Neutrophil (primary cell): Measurements from ENCODE around the gene PAK2.
A peak's percentile ranks its signal among the peaks of the same experiment; 100 is the strongest.

ENCODE experiments used
- H3K27ac ChIP-seq: fragments of 200-600 bp; sonication (generic); 2 replicates; pipeline ENCODE4 v1.5.1; 2016; ENCODE audit warnings: mild to moderate bottlenecking, moderate library complexity
- H3K27me3 ChIP-seq: fragments of 200-600 bp; sonication (generic); 2 replicates; pipeline ENCODE4 v1.6.0; 2016; ENCODE audit warnings: mild to moderate bottlenecking
- H3K36me3 ChIP-seq: fragments of 200-600 bp; sonication (generic); 2 replicates; pipeline ENCODE4 v1.5.1; 2017
- H3K4me1 ChIP-seq, 2 experiments: fragments of 200-600 bp in 1 of 2; sonication (generic) in 1 of 2; 1 replicate in 1 of 2; 2 replicates in 1 of 2; pipeline versions ENCODE4 v1.5.1 to v1.6.1; 2013 to 2016; ENCODE audit warnings: low read depth in 1 of 2, low read length in 1 of 2, mild to moderate bottlenecking in 1 of 2, moderate library complexity in 1 of 2; ENCODE audit not compliant: control insufficient read depth in 1 of 2, insufficient read depth in 1 of 2
- H3K4me3 ChIP-seq, 2 experiments: fragments of 200-600 bp in 1 of 2; sonication (generic) in 1 of 2; 1 replicate in 1 of 2; 2 replicates in 1 of 2; pipeline ENCODE4 v1.5.1; 2013 to 2016; ENCODE audit warnings: low read depth in 1 of 2, low read length in 1 of 2, mild to moderate bottlenecking in 1 of 2, moderate library complexity in 1 of 2
- H3K9me3 ChIP-seq: fragments of 200-600 bp; sonication (generic); 2 replicates; pipeline ENCODE4 v1.5.1; 2016
- TF ChIP-seq, protein P1 (sequence below): fragments of 200-600 bp; sonication (generic); IDR thresholded peaks from 2 replicates; pipeline ENCODE4 v1.5.1; 2016; ENCODE audit warnings: antibody characterized with exemption

The PAK2 gene

DNA sequence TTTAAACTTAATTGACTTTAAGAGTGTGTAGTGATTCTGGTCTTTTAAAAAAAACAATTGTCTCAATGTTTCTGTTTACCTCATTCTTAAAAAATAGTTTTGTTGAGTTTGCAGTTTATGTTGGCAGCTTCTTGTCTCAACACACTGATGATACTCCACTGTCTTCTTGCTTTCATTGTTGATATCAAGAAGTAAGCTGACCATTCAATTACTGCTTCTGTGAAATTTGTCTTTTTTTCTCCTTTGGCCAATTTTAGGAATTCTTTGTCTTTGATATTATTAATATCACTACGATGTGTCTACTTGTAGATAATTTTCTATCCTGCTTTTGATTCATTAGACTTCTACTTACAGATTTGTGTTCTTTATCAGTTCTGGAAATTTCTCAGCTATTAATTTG, 31.4 kb downstream of the PAK2 start:
- Histone ChIP-seq H3K36me3 (peaks cover 16% of the 10 kb centered on the region), H3K27me3 (no peaks in the 10 kb centered on the region), H3K4me3 (no peak overlapping the region), H3K4me1 (peaks cover 30 to 44% of the 10 kb centered on the region in 2 experiments), H3K9me3 (no peaks in the 10 kb centered on the region), H3K27ac (no peak overlapping the region)
- TF ChIP-seq, protein P1, sequence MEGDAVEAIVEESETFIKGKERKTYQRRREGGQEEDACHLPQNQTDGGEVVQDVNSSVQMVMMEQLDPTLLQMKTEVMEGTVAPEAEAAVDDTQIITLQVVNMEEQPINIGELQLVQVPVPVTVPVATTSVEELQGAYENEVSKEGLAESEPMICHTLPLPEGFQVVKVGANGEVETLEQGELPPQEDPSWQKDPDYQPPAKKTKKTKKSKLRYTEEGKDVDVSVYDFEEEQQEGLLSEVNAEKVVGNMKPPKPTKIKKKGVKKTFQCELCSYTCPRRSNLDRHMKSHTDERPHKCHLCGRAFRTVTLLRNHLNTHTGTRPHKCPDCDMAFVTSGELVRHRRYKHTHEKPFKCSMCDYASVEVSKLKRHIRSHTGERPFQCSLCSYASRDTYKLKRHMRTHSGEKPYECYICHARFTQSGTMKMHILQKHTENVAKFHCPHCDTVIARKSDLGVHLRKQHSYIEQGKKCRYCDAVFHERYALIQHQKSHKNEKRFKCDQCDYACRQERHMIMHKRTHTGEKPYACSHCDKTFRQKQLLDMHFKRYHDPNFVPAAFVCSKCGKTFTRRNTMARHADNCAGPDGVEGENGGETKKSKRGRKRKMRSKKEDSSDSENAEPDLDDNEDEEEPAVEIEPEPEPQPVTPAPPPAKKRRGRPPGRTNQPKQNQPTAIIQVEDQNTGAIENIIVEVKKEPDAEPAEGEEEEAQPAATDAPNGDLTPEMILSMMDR: no peak

DNA sequence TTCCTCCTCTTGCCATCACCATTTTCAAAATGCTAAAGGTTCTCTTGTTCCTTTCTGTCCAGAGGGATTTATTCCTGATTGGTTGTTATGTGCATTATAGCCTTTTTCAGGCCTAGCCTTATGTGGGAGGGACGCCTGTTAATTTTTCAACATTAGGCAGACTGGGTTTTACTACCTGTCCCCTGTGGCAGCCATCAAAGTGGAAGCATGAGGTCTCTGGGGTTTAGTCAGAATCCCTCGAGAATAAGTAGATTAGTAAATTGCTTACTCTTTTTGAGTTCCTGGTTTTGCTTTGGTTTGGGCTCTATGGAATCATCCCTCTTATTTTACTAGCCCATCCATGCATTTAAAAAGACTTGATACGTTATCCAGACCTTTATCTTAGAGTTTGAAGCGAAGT, 32.4 kb downstream of the PAK2 start:
- peaks cover 35 to 55% of the 10 kb centered on the region in 2 experiments for H3K4me1 ChIP-seq
- no peak overlapping the region for H3K4me3 ChIP-seq
- H3K9me3 ChIP-seq: no peaks in the 10 kb centered on the region
- H3K27me3 ChIP-seq: no peaks in the 10 kb centered on the region
- H3K27ac ChIP-seq: peak overlapping the region; percentile 68
- H3K36me3 ChIP-seq: peaks cover 18% of the 10 kb centered on the region
- TF ChIP-seq, protein P1: no peak

- no peaks in the 10 kb centered on the region for H3K9me3 ChIP-seq
- peak overlapping the region; percentile 68 for H3K27ac ChIP-seq
- TF ChIP-seq, protein P1: no peak
- peaks cover 18% of the 10 kb centered on the region for H3K36me3 ChIP-seq
- no peaks in the 10 kb centered on the region for H3K27me3 ChIP-seq
- H3K4me3 ChIP-seq: no peak overlapping the region
- peaks cover 35 to 58% of the 10 kb centered on the region in 2 experiments for H3K4me1 ChIP-seq
Observed at GRCh38 chr3:196772897-196773296, 33.2 kb downstream of the PAK2 start.

- TF ChIP-seq, protein P1: no peak
- Histone ChIP-seq H3K4me3 (no peak overlapping the region), H3K27me3 (no peaks in the 10 kb centered on the region), H3K4me1 (peaks cover 45 to 69% of the 10 kb centered on the region in 2 experiments), H3K27ac (peak overlapping the region; percentile 68), H3K36me3 (peaks cover 11% of the 10 kb centered on the region), H3K9me3 (no peaks in the 10 kb centered on the region)
Observed at GRCh38 chr3:196774191-196774820, 34.6 kb downstream of the PAK2 start.

DNA sequence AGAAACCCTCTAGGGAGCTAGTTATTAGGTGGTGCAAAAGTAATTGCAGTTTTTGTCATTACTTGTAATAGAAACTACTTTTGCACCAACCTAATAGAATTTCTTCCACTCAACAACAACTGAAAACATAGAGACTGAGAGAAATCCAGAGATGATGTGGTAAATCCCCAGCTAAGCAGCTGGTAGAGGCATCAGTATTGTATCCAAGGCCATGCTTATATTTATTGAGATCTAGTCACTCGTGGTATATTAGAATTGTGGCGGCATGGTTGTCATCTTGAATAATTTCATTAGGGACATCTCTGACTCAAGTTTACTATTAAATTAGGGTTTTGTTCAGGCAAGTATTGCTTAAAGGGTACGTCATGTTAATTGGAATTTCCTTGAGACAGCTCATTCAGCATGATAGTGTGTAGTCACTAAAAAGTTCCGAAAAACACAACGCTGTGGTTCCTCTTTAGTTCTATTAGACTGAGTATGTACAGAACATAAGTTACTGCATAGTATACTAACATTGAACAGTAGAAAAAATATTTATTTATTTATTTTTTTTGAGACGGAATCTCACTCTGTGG, 35.3 kb downstream of the PAK2 start:
- H3K27me3 ChIP-seq: no peaks in the 10 kb centered on the region
- H3K4me3 ChIP-seq: no peak overlapping the region
- H3K27ac ChIP-seq: peak overlapping the region; percentile 68
- TF ChIP-seq, protein P1: no peak
- peaks cover 14% of the 10 kb centered on the region for H3K36me3 ChIP-seq
- H3K9me3 ChIP-seq: no peaks in the 10 kb centered on the region
- peaks cover 45 to 71% of the 10 kb centered on the region in 2 experiments for H3K4me1 ChIP-seq
